Measurements from ENCODE around the gene ANP32E.
A peak's percentile ranks its signal among the peaks of the same experiment; 100 is the strongest.

Gene ANP32E

GRCh38 chr1:150235294-150235851, 539 bp downstream of the ANP32E start (continued):
- TF ChIP-seq SALL2 (tag by site-specific recombination; IDR thresholded peaks at IDR 0.05; ENCODE audit: borderline replicate concordance) (no peak), ZNF398 (tag by site-specific recombination; IDR thresholded peaks at IDR 0.05) (no peak), ZNF654 (tag by site-specific recombination; IDR thresholded peaks at IDR 0.05; ENCODE audit: low read depth) (0 out of 2 replicates have a peak, but pooled peaks have one; percentile 3), ZNF521 (tag by site-specific recombination; IDR thresholded peaks at IDR 0.05) (no peak), ZNF114 (tag by site-specific recombination; IDR thresholded peaks at IDR 0.05) (no peak), REPIN1 (tag by site-specific recombination; IDR thresholded peaks at IDR 0.05; ENCODE audit: low read depth) (no peak)

- Histone ChIP-seq H3K27ac (ENCODE audit: extremely low read depth, low read depth, low read length) (peak overlapping the region; percentile 82), H3K9me3 (ENCODE audit: control insufficient read depth, insufficient read depth, low read depth, low read length) (no peaks in the 10 kb centered on the region), H3K36me3 (ENCODE audit: control insufficient read depth in 2 of 2, insufficient read depth in 1 of 2, low read length in 2 of 2) (peaks cover 17 to 18% of the 10 kb centered on the region in 2 experiments), H3K4me1 (ENCODE audit: control insufficient read depth, insufficient read depth, low read length) (no peaks in the 10 kb centered on the region; the same call in 1 of the 2 replicates), H3K4me3 (ENCODE audit: low read depth, low read length) (peak overlapping the region; percentile 89)
- ChIA-PET CTCF (interaction anchor here (0.7 kb wide), 1 partner anchor 72 kb away, joined by 4 read pairs; no protein-coding TSS in a partner anchor), POLR2A (no interaction called here)
- peak; percentile 84 for TF ChIP-seq SP7 (tag by site-specific recombination; IDR thresholded peaks at IDR 0.05)
- TF ChIP-seq SP2 (tag by site-specific recombination; IDR thresholded peaks at IDR 0.05): peak; percentile 89
- peak; percentile 92 for TF ChIP-seq ZNF610 (tag by site-specific recombination; IDR thresholded peaks at IDR 0.05; ENCODE audit: borderline replicate concordance)
- peak; percentile 38 for TF ChIP-seq ZBTB11 (tag by site-specific recombination; conservative IDR thresholded peaks at IDR 0.05; ENCODE audit: low read depth)
- 0 out of 2 replicates have a peak, but pooled peaks have one; percentile 61 for TF ChIP-seq ZBTB1 (tag by site-specific recombination; IDR thresholded peaks at IDR 0.05)
- peak; percentile 84 for TF ChIP-seq ZBTB8A (tag by site-specific recombination; IDR thresholded peaks at IDR 0.05)
- TF ChIP-seq ZNF394 (tag by site-specific recombination; IDR thresholded peaks at IDR 0.05; ENCODE audit: borderline replicate concordance): peak; percentile 56; the same call in 1 of the 2 replicates
- 0 out of 2 replicates have a peak, but pooled peaks have one; percentile 8 for TF ChIP-seq ZNF398 (tag by site-specific recombination; IDR thresholded peaks at IDR 0.05)
- TF ChIP-seq ZFP41 (tag by site-specific recombination; IDR thresholded peaks at IDR 0.05; ENCODE audit: borderline replicate concordance): no peak
- peak; percentile 84 for TF ChIP-seq ZEB2 (tag by site-specific recombination; IDR thresholded peaks at IDR 0.05)
- TF ChIP-seq ZFP37 (tag by site-specific recombination; IDR thresholded peaks at IDR 0.05): 0 out of 2 replicates have a peak, but pooled peaks have one; percentile 54
- peak; percentile 87 for TF ChIP-seq SP3 (tag by site-specific recombination; IDR thresholded peaks at IDR 0.05)
- TF ChIP-seq ZNF639 (tag by site-specific recombination; IDR thresholded peaks at IDR 0.05): 0 out of 2 replicates have a peak, but pooled peaks have one; percentile 38
- peak; percentile 72; the same call in 1 of the 2 replicates for TF ChIP-seq ZBTB20 (tag by site-specific recombination; IDR thresholded peaks at IDR 0.05)
- TF ChIP-seq ZNF561 (tag by site-specific recombination; IDR thresholded peaks at IDR 0.05; ENCODE audit: borderline replicate concordance): peak; percentile 16; the same call in 1 of the 2 replicates
- no peak for TF ChIP-seq ZNF311 (tag by site-specific recombination; IDR thresholded peaks at IDR 0.05; ENCODE audit: borderline replicate concordance)
- TF ChIP-seq ZNF362 (tag by site-specific recombination; IDR thresholded peaks at IDR 0.05): peak; percentile 92
- TF ChIP-seq GLIS2 (tag by site-specific recombination; IDR thresholded peaks at IDR 0.05): peak; percentile 93
Observed at GRCh38 chr1:150234566-150235293, 1.2 kb downstream of the ANP32E start.

Data from HEK293 (cell line).